ENCODE measurements around the gene CACNA1I.

CACNA1I gene

GRCh38 chr22:39568278-39568981 is 2.1 kb upstream of the CACNA1I start:
- DNase-seq (ENCODE audit: low spot score), result no peak

GRCh38 chr22:39569066-39569465 is 1.5 kb upstream of the CACNA1I start:
- DNase-seq (ENCODE audit: low spot score), result no peak

GRCh38 chr22:39570226-39570625 is 327 bp upstream of the CACNA1I start:
- no peak for DNase-seq (ENCODE audit: low spot score)

GRCh38 chr22:39571538-39571937 is 985 bp downstream of the CACNA1I start:
- DNase-seq (ENCODE audit: low spot score), result no peak

GRCh38 chr22:39574779-39575551 is 4.4 kb downstream of the CACNA1I start:
- no peak for DNase-seq (ENCODE audit: low spot score)

GRCh38 chr22:39575552-39575825 is 4.9 kb downstream of the CACNA1I start:
- no peak for DNase-seq (ENCODE audit: low spot score)

- no peak for DNase-seq (ENCODE audit: low spot score)
Measured at GRCh38 chr22:39576027-39576426, 5.5 kb downstream of the CACNA1I start.

- DNase-seq (ENCODE audit: low spot score), result no peak
Measured at GRCh38 chr22:39577366-39577765, 6.8 kb downstream of the CACNA1I start.

- DNase-seq (ENCODE audit: low spot score), result no peak
Measured at GRCh38 chr22:39577900-39578299, 7.3 kb downstream of the CACNA1I start.

- DNase-seq (ENCODE audit: low spot score), result no peak
Measured at GRCh38 chr22:39580006-39580441, 9.5 kb downstream of the CACNA1I start.

GRCh38 chr22:39580795-39581194 is 10.2 kb downstream of the CACNA1I start:
- no peak for DNase-seq (ENCODE audit: low spot score)

- no peak for DNase-seq (ENCODE audit: low spot score)
Measured at GRCh38 chr22:39581303-39581702, 10.8 kb downstream of the CACNA1I start.

- no peak for DNase-seq (ENCODE audit: low spot score)
Measured at GRCh38 chr22:39583066-39583667, 12.6 kb downstream of the CACNA1I start.

- DNase-seq (ENCODE audit: low spot score), result no peak
Measured at GRCh38 chr22:39589875-39590274, 19.3 kb downstream of the CACNA1I start.

- no peak for DNase-seq (ENCODE audit: low spot score)
Measured at GRCh38 chr22:39592081-39593065, 21.8 kb downstream of the CACNA1I start.

GRCh38 chr22:39593066-39593930 is 22.7 kb downstream of the CACNA1I start:
- no peak for DNase-seq (ENCODE audit: low spot score)

GRCh38 chr22:39593931-39594285 is 23.4 kb downstream of the CACNA1I start:
- DNase-seq (ENCODE audit: low spot score), result no peak

- no peak for DNase-seq (ENCODE audit: low spot score)
Measured at GRCh38 chr22:39594411-39594810, 23.9 kb downstream of the CACNA1I start.

GRCh38 chr22:39595622-39596172 is 25.1 kb downstream of the CACNA1I start:
- no peak for DNase-seq (ENCODE audit: low spot score)

GRCh38 chr22:39596601-39597000 is 26.0 kb downstream of the CACNA1I start:
- no peak for DNase-seq (ENCODE audit: low spot score)

Data from HuH-7.5 (cell line).